T-helper 9 cell (primary cell): ENCODE measurements around the gene CDH22.
A peak's percentile ranks its signal among the peaks of the same experiment; 100 is the strongest.

Experiments used
- DNase-seq: peaks from one replicate; pipeline ENCODE4 v3.0.0-alpha.2; 2020
- total RNA-seq, 2 donors: gene quantifications; one replicate each; lab custom pipeline; 2026; lab: John Stamatoyannopoulos, UW

Gene CDH22, protein sequence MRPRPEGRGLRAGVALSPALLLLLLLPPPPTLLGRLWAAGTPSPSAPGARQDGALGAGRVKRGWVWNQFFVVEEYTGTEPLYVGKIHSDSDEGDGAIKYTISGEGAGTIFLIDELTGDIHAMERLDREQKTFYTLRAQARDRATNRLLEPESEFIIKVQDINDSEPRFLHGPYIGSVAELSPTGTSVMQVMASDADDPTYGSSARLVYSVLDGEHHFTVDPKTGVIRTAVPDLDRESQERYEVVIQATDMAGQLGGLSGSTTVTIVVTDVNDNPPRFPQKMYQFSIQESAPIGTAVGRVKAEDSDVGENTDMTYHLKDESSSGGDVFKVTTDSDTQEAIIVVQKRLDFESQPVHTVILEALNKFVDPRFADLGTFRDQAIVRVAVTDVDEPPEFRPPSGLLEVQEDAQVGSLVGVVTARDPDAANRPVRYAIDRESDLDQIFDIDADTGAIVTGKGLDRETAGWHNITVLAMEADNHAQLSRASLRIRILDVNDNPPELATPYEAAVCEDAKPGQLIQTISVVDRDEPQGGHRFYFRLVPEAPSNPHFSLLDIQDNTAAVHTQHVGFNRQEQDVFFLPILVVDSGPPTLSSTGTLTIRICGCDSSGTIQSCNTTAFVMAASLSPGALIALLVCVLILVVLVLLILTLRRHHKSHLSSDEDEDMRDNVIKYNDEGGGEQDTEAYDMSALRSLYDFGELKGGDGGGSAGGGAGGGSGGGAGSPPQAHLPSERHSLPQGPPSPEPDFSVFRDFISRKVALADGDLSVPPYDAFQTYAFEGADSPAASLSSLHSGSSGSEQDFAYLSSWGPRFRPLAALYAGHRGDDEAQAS
- total RNA-seq, result 0 reads per million in 2 donors

DNA sequence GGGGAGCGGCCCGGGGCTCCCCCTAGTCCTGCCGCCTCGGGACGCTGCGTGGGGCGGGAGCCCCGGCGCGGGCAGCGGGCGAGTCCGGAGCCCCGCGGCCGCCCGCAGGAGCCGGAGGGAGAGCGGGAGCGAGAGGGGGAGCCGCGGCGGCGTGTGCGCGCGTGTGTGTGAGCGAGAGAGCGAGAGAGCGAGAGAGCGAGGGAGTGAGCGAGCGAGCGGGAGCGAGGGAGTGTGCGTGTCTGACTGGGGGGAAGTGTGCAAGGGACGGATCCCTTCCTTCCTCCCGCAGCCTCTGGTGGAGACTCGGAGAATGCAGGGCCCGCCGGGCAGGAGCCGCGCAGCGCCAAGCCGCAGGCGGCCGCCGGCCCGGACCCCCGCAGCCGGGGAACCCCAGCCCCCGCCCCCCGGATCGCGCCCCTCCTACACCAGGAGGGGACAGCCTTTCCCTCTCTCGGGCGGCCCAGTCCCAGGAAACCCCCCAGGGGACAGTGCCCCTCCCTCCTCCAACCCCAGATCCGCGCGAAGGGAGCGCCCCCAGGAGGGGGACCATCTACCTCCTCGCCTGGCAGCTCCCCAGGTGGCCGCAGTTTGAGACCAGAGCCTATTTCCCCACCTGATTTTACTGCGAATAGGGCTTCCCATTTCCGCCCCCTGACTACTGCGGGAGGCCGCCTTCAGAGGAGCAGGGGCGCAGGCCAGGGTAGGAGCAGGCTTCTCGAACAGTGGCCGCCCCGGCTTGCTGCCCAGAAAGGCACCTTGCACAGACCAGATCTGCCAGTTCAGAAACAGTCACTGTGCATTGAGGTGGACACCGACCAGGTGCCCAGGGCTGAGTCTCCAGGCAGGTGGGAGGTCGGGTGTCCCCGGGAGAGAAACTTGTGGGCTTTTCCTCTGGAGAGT, at the start of gene CDH22:
Gene CDH22 (minus strand): TSS at position 241 of the 900 bp plus-strand sequence. CDS start 57,204 bp downstream, outside the sequence.
- peak; percentile 32 for DNase-seq

GRCh38 chr20:46357030-46357514, 48.8 kb upstream of the CDH22 start:
- no peak for DNase-seq

GRCh38 chr20:46356195-46357029, 48.1 kb upstream of the CDH22 start:
- DNase-seq, result no peak

DNA sequence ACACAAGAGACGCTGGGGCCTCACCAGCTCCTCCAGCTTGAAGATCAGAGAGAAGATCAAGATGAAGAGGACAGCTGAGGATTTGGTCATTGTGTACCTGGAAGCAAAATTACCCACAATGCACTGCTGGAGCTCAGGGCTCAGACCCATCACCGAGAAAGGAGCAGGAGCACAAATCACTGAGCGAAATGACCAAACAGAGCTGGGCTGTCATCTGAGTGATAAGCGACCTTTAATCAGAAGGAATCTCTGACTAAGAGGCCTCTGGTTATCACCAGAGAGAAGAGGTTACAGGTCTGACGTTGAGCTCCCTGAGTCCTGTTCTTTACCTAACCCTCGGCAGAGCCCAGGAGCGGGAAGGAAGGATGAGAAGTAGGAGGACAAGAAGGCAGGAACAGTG, 47.5 kb upstream of the CDH22 start:
- no peak for DNase-seq

DNA sequence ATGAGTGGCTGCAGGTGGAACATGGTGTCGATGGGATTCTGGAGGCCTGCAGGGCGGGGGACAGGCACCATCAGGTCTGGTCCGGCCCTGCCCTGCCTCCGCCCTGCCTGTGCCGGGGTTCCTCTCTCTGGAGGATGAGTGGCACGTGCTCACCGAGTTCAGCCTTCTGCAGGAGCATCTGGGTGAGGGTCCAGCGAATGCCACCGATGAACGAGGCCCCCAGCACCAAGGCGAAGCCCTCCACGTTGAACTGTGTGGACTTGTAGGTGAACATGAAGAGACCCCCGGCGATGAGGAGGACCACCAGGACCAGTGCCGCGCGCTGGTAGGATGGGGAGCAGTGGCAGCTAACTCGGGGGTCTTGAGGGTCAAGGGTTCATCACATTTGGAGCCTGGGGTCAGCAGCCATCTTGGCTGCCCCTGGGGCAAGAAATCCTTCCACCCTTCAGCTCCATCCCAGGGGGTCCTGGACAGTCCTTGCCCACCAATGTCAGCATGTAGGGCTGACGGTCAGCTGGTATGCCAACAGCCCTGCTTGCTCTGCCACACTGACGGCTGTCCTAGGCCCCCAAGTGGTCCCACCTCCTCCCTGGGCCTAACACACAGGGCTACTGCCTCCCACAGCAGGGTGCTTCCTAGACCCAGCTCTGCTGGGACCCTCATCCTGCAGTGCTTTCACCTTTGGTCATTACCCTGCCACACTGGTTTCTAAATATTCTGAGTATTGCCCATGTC, 46.8 kb upstream of the CDH22 start:
- DNase-seq, result no peak

GRCh38 chr20:46354207-46354555, 45.9 kb upstream of the CDH22 start:
- DNase-seq, result no peak

DNA sequence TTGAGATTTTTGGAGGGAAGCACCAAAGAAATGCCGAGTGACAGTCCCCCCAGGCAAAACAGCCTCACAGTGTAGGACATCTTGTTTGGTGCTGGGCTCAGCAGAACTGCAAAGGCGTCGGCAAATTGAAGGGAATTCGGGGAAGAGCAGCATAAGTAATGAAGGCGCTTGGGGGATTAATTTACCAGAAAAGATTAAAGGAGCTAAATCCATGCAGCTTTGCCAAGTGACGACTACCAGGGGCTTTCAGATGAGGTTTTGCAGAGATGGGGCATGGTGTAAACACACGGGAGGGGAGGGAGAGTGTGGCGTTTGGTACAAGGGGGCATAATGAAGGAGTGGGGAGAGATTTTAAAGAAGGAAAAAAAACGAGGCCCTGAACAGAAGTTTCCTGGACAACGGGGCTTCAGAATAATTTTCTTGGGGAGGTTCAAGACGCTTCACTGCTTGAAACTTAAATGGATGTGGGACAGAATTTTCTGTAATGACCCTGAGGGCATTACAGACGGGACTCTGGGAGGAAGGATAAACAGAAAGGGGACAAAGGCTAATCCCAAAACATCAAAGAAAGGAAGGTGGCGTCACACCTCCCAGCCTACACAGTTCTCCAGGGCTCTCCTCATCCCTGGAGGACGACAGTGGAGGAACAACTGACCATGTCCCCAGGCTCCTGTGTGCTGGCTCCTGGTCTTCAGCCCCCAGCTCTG, 45.4 kb upstream of the CDH22 start:
- no peak for DNase-seq

- no peak for DNase-seq
Measured at GRCh38 chr20:46352370-46352938, 44.2 kb upstream of the CDH22 start.

DNA sequence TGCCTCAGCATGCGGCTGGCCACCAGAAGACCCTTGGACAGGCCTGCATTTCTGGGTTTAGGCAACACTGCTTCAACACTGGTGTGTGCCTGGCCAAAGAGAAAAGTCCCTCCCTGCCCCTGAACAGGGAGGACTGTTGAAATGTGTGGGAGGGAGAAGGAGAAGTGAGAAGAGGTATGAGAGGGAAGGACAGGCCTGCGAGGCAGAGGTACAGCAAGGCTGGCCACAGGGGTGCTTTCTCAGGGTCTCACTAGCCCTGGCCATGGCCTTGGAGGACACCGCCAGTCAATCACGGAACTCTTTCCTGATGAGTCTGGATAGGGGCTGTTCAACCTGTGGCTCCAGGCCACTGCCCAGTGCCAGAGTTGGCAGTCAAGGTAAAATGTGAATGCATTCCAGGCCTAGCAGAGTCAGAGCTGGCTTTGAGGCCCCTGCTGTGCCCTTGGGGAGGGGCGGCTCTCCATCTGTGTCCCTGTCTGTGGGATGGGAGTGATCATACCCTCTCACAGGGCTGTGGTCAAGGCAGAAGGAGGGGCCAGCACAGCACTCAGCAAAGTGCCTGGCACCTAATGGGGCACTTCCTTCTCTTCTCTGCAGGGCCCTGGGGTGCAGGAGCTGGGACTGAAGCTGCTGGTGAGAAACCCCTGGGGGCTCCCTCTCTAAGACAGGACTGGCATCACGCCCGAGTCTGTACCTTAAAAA, 43.2 kb upstream of the CDH22 start:
- no peak for DNase-seq

- DNase-seq, result no peak
Measured at GRCh38 chr20:46350986-46351267, 42.6 kb upstream of the CDH22 start.

DNA sequence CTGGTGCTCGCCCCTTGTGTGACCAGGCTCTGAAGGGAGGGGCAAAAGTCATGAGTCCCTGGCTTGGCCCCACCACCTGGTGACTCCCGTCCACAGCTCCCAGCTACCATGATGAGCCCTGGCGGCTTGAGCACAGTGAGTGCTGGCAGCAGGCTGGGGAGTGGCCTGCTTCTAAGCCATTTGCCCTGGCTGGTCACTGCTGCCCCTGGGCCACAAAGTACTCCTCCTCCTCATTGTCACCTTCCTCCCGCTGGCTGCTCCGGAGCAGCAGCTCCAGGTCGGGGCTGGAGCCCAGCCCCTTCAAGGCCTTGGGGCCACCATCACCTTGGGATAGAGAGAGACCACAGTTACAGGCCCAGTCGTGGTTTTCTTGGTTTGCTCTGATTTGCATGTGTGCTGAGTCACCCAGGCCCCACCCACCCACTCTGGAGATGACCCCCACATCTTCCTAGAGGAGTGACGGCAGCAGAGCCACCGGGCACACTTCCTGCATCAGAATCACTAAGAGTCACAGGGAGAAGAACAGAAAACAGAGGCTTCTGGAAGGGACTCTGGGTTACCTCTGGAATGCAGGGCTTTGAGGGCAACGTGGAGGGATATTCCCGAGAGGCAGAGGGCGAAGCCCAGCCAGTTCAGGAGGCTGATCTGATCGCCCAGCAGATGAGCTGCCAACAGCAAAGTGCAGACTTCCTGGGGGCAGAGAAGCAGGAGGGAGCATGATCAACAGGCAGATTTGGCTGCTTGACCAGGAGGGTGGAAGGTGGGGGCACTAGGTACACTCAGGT, 42.1 kb upstream of the CDH22 start:
- DNase-seq, result no peak

- no peak for DNase-seq
Measured at GRCh38 chr20:46349742-46350056, 41.4 kb upstream of the CDH22 start.

DNA sequence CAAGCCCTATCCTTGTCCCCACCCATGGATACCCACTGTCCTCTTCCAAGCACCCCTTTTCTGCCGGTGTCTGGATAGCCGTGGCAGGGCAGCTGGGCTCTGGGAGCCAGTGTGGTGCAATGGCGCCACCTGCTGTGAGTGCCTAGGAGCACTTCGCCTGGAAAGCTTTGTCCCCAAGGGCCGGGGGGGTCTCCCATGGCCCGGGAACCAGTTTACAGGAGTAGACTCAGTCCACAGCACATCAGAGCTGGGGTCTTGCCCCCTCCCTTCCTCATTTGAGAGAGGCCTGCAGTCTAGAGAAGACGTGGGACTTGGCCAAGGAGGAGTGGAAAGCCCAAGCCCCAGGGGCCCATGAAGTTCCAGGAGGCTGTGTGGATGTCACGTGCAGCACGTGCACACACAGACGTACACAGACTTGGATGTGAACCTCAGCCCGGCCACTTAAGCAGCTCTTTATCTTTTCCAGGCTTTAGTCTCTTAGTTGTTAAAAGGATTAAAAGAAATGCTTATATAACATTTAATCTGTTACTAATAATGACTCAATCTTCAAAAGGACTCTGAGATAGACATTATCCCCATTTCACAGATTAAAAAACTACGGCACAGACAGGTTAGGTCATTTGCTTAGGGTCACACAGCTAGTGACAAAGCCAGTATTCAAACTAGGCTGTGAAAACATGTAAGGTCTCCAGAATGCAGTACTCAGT, 40.9 kb upstream of the CDH22 start:
- peak; percentile 49 for DNase-seq

DNA sequence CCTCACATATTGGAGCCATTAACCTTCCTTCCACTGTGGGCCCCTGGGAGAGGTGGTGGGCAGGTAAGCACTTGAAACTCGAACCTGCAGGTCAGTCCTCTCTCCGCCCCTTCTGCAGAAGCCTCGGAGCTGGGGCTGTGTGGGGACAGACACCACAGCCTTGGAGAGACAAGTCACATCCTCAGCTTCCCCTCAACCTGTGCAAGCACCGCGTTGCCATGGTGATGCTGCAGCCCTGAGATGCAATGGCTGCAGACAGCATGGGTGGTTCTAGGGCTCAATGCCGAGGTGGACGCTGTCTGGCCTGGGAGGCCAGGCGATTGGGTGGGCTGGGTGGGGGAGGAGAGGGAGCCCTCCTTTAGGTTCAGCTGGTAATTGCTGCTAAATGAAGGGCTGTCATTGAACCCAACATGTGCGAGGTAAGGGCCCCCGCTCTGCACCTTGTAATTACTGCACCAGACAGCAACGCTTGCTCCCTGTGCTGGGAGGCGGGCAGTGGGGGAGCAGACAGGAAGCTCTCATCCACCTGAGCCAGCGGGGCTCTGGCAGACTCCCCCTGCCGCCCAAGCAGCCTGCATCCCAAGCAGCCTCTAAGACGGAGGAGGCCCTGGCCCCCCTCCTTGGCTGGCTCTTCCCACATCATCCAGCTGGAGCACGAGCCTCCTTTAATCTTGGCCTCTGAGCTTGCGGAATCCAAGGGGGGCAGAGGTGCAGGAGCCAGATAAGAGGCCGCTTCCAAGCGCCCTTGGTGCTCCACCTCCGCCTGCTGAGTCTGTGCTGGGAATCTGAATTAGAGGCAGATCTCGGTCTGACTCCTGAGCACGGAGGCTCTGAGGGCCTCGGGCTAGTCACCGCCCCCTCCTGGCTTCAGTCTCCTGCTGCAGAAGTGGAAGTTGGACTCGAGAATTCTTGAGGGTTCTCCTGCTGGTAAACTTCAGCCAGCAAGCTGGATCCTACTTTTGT, 39.8 kb upstream of the CDH22 start:
- no peak for DNase-seq

DNA sequence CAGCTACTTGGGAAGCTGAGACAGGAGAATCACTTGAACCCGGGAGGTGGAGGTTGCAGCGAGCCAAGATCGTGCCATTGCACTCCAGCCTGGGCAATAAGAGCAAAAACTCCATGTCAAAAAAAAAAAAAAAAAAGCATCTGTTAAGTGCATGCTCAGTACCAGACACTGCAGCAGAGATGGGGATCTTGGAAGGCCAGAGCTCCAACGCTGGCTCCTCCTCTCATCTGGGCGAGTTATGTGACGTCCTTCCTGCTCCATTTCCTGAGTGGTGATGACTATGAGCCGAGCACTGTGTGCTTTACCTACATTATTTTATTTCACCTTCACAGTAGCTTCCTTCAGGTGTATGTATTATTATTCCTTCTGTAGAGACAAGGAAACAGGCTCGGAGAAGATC, 38.5 kb upstream of the CDH22 start:
- DNase-seq, result no peak

DNA sequence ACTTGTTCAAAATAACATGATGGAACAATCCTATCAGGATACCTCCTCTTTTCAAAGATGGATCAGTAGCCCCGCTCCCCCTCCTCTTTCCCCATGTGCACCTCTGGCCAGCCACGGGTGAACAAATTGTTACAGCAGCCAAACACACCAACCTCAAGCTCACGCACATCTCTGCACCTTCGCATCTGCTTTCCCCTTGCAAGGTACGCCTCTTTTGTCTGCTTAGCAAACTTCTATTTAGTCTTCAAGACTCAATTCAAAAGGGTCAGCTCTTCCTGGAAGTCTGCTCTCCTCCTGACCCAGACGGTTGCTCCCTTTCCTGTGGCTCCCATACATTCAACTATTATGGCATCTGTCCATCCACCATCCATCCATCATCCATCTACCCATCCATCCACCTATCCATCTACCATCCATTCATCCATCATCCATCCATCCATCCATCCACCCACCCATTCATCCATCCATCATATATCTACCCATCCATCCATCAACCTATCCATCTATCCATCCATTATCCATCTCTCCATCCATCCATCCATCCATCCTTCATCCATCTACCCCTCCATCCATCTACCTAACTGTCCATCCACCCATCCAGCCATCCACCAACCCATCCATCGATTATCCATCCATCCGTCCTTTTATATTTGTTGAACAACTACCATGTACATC, 36.3 kb upstream of the CDH22 start:
- DNase-seq, result no peak

- no peak for DNase-seq
Measured at GRCh38 chr20:46343975-46344357, 35.7 kb upstream of the CDH22 start.
